ENCODE data around the gene ST8SIA1. TPM values are rescaled to one million over a fixed set of nuclear protein-coding genes. Genes with fewer than 3 reads are reported as not detected.

Gene ST8SIA1
- total RNA-seq, 6 donors from 2014 or later, result 1.4 to 10.5 (median 4.1) TPM

- H3K4me3 ChIP-seq, result no peak overlapping the region
- no peaks in the 10 kb centered on the region for H3K36me3 ChIP-seq
- TF ChIP-seq, protein P1, sequence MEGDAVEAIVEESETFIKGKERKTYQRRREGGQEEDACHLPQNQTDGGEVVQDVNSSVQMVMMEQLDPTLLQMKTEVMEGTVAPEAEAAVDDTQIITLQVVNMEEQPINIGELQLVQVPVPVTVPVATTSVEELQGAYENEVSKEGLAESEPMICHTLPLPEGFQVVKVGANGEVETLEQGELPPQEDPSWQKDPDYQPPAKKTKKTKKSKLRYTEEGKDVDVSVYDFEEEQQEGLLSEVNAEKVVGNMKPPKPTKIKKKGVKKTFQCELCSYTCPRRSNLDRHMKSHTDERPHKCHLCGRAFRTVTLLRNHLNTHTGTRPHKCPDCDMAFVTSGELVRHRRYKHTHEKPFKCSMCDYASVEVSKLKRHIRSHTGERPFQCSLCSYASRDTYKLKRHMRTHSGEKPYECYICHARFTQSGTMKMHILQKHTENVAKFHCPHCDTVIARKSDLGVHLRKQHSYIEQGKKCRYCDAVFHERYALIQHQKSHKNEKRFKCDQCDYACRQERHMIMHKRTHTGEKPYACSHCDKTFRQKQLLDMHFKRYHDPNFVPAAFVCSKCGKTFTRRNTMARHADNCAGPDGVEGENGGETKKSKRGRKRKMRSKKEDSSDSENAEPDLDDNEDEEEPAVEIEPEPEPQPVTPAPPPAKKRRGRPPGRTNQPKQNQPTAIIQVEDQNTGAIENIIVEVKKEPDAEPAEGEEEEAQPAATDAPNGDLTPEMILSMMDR (IDR thresholded peaks at IDR 0.05), result no peak
- no peak for TF ChIP-seq EP300 (IDR thresholded peaks at IDR 0.05)
- TF ChIP-seq POLR2AphosphoS5 (IDR thresholded peaks at IDR 0.05), result no peak
- TF ChIP-seq POLR2A (IDR thresholded peaks at IDR 0.05), result no peak
- WGBS, 2 donors, result 90% methylated on average over 5 of the region's 5 CpGs
- DNase-seq (no peak), ATAC-seq (ENCODE audit: low FRiP score in 2 of 2) (no peak)
- H3K27ac ChIP-seq, result no peak overlapping the region
- no peaks in the 10 kb centered on the region for H3K9me3 ChIP-seq
- no peaks in the 10 kb centered on the region for H3K27me3 ChIP-seq
- H3K4me1 ChIP-seq, result peaks cover 0 to 7% (median 0%) of the 10 kb centered on the region in 4 donors
Measured at GRCh38 chr12:22266101-22266500, 68.4 kb downstream of the ST8SIA1 start.

DNA sequence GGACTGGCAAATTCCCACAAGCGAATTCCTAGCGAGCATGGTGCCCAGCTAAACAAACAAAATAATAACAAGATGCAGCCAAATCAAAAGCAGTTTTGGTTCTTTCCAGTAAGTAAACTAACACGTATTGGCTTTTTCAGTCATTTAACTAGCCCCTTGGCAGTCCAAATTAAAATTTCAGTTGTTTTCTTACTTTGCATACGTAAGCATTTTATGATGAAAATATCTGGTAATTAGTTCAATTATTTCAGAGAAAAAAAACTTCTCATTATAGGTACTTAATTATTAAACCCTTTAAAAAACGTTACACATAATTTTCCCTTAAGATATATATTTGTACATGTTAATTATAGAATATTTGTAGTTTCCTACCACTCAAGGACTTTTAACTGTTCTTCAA lies 70.1 kb downstream of the ST8SIA1 start:
- no peaks in the 10 kb centered on the region for H3K9me3 ChIP-seq
- H3K36me3 ChIP-seq, result no peaks in the 10 kb centered on the region
- no peak for TF ChIP-seq POLR2A (IDR thresholded peaks at IDR 0.05)
- TF ChIP-seq EP300 (IDR thresholded peaks at IDR 0.05), result no peak
- TF ChIP-seq, protein P1 (IDR thresholded peaks at IDR 0.05), result no peak
- no peak for TF ChIP-seq POLR2AphosphoS5 (IDR thresholded peaks at IDR 0.05)
- H3K4me3 ChIP-seq, result no peak overlapping the region
- H3K27ac ChIP-seq, result no peak overlapping the region
- no peaks in the 10 kb centered on the region for H3K27me3 ChIP-seq
- DNase-seq (no peak), ATAC-seq (ENCODE audit: low FRiP score in 2 of 2) (no peak)
- 75 to 90% methylated on average over 5 of the region's 5 CpGs for WGBS, 2 donors
- H3K4me1 ChIP-seq, result peaks cover 0 to 7% (median 0%) of the 10 kb centered on the region in 4 donors

DNA sequence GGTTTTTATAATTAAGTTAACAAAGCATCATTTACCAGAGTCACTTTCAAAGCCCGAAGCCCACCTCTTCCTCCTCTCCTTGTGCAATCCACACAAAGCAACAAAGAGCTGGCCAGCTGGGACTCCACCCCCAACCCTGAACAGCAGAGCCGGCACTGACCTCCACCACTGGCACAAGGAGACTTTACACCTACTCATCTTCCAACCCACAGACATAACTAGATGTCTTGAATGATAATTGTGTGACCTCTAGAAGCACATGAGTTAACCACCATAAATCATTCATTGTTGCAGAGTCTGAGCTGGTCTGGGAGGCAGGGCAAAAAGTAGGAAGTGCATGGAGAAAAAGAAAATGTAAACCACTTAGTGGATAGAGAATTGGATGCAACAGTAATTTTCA lies 72.2 kb downstream of the ST8SIA1 start:
- ATAC-seq (ENCODE audit: low FRiP score in 2 of 2) (no peak), DNase-seq (no peak)
- 29 to 31% methylated on average over 2 of the region's 2 CpGs for WGBS, 2 donors
- H3K27me3 ChIP-seq, result no peaks in the 10 kb centered on the region
- no peak overlapping the region for H3K27ac ChIP-seq
- H3K4me1 ChIP-seq, result peaks cover 0 to 7% (median 0%) of the 10 kb centered on the region in 4 donors
- TF ChIP-seq, protein P1 (IDR thresholded peaks at IDR 0.05), result no peak
- no peak for TF ChIP-seq POLR2A (IDR thresholded peaks at IDR 0.05)
- no peak for TF ChIP-seq POLR2AphosphoS5 (IDR thresholded peaks at IDR 0.05)
- TF ChIP-seq EP300 (IDR thresholded peaks at IDR 0.05), result no peak
- no peaks in the 10 kb centered on the region for H3K9me3 ChIP-seq
- no peak overlapping the region for H3K4me3 ChIP-seq
- no peaks in the 10 kb centered on the region for H3K36me3 ChIP-seq

DNA sequence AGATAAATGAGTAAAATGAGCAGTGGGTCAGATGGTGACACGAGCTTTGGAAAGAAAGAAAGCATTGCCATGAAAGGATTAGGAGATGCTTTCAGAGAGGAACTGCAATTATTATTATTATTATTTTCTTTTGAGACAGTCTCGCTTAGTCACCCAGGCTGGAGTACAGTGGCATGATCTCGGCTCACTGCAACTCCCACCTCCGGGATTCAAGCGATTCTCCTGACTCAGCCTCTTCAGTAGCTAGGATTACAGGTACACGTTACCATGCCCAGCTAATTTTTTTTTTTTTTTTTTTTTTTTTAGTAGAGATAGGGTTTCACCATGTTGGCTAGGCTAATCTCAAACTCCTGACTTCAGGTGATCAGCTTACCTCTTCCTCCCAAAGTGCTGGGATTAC lies 77.4 kb downstream of the ST8SIA1 start:
- no peak for TF ChIP-seq EP300 (IDR thresholded peaks at IDR 0.05)
- TF ChIP-seq POLR2A (IDR thresholded peaks at IDR 0.05), result no peak
- no peak for TF ChIP-seq POLR2AphosphoS5 (IDR thresholded peaks at IDR 0.05)
- TF ChIP-seq, protein P1 (IDR thresholded peaks at IDR 0.05), result no peak
- Histone ChIP-seq H3K9me3 (no peaks in the 10 kb centered on the region), H3K27me3 (no peaks in the 10 kb centered on the region), H3K4me3 (no peak overlapping the region), H3K4me1 (peaks cover 0 to 4% (median 0%) of the 10 kb centered on the region in 4 donors), H3K36me3 (no peaks in the 10 kb centered on the region), H3K27ac (no peak overlapping the region)
- ATAC-seq (ENCODE audit: low FRiP score in 2 of 2) (no peak), DNase-seq (no peak)
- 81% methylated on average over 6 of the region's 6 CpGs for WGBS, 2 donors

DNA sequence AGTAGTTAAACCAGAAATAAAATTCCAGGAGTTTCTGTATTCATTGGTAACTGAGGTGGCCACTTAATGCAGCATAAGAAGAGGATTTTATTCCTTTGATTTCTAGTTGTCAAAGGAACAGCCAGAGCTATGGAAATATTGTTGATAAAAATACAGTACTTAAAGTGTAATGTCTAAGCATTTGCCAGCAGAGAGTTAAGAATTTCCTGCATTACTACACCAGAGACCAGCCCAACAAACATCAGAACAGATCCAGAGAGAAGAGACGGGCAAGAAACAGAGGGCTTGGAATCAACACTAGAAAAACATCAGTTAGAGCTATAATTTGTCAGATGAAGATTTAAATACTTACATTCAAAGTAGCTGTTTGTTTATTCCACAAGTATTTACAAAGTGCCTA lies 77.9 kb downstream of the ST8SIA1 start:
- TF ChIP-seq, protein P1 (IDR thresholded peaks at IDR 0.05), result no peak
- TF ChIP-seq POLR2AphosphoS5 (IDR thresholded peaks at IDR 0.05), result no peak
- TF ChIP-seq POLR2A (IDR thresholded peaks at IDR 0.05), result no peak
- no peak for TF ChIP-seq EP300 (IDR thresholded peaks at IDR 0.05)
- no peak overlapping the region for H3K4me3 ChIP-seq
- DNase-seq (no peak), ATAC-seq (ENCODE audit: low FRiP score in 2 of 2) (peak in 1 of 2 donors; percentile 39)
- H3K36me3 ChIP-seq, result no peaks in the 10 kb centered on the region
- no peaks in the 10 kb centered on the region for H3K9me3 ChIP-seq
- H3K27ac ChIP-seq, result no peak overlapping the region
- H3K27me3 ChIP-seq, result no peaks in the 10 kb centered on the region
- peaks cover 0 to 3% (median 0%) of the 10 kb centered on the region in 4 donors for H3K4me1 ChIP-seq
- WGBS, 2 donors, result 44 to 46% methylated on average over 1 of the region's 1 CpG
